ENCODE results near the gene CSNK1G3.

The CSNK1G3 gene

GRCh38 chr5:123514615-123515355, 2.8 kb downstream of the CSNK1G3 start:
- Histone ChIP-seq H3K9ac (ENCODE audit: low read length) (no peak overlapping the region), H2BK12ac (ENCODE audit: low read length) (no peak overlapping the region), H3K79me2 (ENCODE audit: control insufficient read depth, insufficient read depth, low read length, poor library complexity) (peaks cover 15% of the 10 kb centered on the region), H3K36me3 (ENCODE audit: control insufficient read depth in 1 of 2, insufficient read depth in 2 of 2, low read length in 2 of 2) (no peaks in the 10 kb centered on the region), H3K9me3 (ENCODE audit: insufficient read depth, low read depth, low read length) (no peaks in the 10 kb centered on the region), H3K4me3 (ENCODE audit: low read depth, low read length) (no peak overlapping the region), H2BK120ac (ENCODE audit: insufficient read depth, low read length, poor library complexity) (no peak overlapping the region), H3K4me2 (ENCODE audit: low read length) (no peak overlapping the region), H2BK5ac (ENCODE audit: low read depth, low read length, poor library complexity) (no peak overlapping the region), H2AFZ (ENCODE audit: insufficient read depth, low read length, poor library complexity) (no peak overlapping the region), H2AK5ac (ENCODE audit: low read length) (no peak overlapping the region), H3K4me1 (ENCODE audit: control insufficient read depth in 1 of 2, insufficient read depth in 2 of 2, low read length in 2 of 2) (peaks cover 0 to 7% of the 10 kb centered on the region in 2 experiments), H3K27ac (ENCODE audit: low read depth, low read length) (no peak overlapping the region), H3K18ac (ENCODE audit: low read length) (no peak overlapping the region), H4K91ac (ENCODE audit: low read depth, low read length) (no peak overlapping the region), H3K4ac (ENCODE audit: low read depth, low read length) (peak overlapping the region; percentile 98), H3K23ac (ENCODE audit: low read length) (no peak overlapping the region), H3K27me3 (ENCODE audit: insufficient read depth, low read length) (no peaks in the 10 kb centered on the region), H4K8ac (ENCODE audit: low read depth, low read length) (no peak overlapping the region), H3K14ac (ENCODE audit: low read length) (no peak overlapping the region), H4K12ac (ENCODE audit: low read depth, low read length) (no peak overlapping the region), H3K79me1 (ENCODE audit: low read length) (peaks cover 11% of the 10 kb centered on the region)
- WGBS (ENCODE audit: extremely low coverage, insufficient coverage, insufficient read length), result no CpG with 5 or more reads among the region's 5 CpGs
- no peak for DNase-seq

GRCh38 chr5:123515904-123516303, 3.9 kb downstream of the CSNK1G3 start:
- no peak overlapping the region for H4K91ac ChIP-seq (ENCODE audit: low read depth, low read length)
- H3K4ac ChIP-seq (ENCODE audit: low read depth, low read length), result no peak overlapping the region
- no peaks in the 10 kb centered on the region for H3K36me3 ChIP-seq (ENCODE audit: control insufficient read depth in 1 of 2, insufficient read depth in 2 of 2, low read length in 2 of 2)
- H2AFZ ChIP-seq (ENCODE audit: insufficient read depth, low read length, poor library complexity), result no peak overlapping the region
- no peak overlapping the region for H3K14ac ChIP-seq (ENCODE audit: low read length)
- no peak overlapping the region for H4K8ac ChIP-seq (ENCODE audit: low read depth, low read length)
- H3K23ac ChIP-seq (ENCODE audit: low read length), result no peak overlapping the region
- no peak overlapping the region for H2BK5ac ChIP-seq (ENCODE audit: low read depth, low read length, poor library complexity)
- H3K18ac ChIP-seq (ENCODE audit: low read length), result no peak overlapping the region
- peaks cover 15% of the 10 kb centered on the region for H3K79me2 ChIP-seq (ENCODE audit: control insufficient read depth, insufficient read depth, low read length, poor library complexity)
- no peak overlapping the region for H3K4me3 ChIP-seq (ENCODE audit: low read depth, low read length)
- H3K4me1 ChIP-seq (ENCODE audit: control insufficient read depth in 1 of 2, insufficient read depth in 2 of 2, low read length in 2 of 2), result peaks cover 0 to 7% of the 10 kb centered on the region in 2 experiments
- H3K27ac ChIP-seq (ENCODE audit: low read depth, low read length), result no peak overlapping the region
- no peak overlapping the region for H2BK120ac ChIP-seq (ENCODE audit: insufficient read depth, low read length, poor library complexity)
- H3K9me3 ChIP-seq (ENCODE audit: insufficient read depth, low read depth, low read length), result no peaks in the 10 kb centered on the region
- DNase-seq, result no peak
- no CpG with 5 or more reads among the region's 3 CpGs for WGBS (ENCODE audit: extremely low coverage, insufficient coverage, insufficient read length)
- peaks cover 11% of the 10 kb centered on the region for H3K79me1 ChIP-seq (ENCODE audit: low read length)
- no peak overlapping the region for H4K12ac ChIP-seq (ENCODE audit: low read depth, low read length)
- H3K27me3 ChIP-seq (ENCODE audit: insufficient read depth, low read length), result no peaks in the 10 kb centered on the region
- no peak overlapping the region for H3K9ac ChIP-seq (ENCODE audit: low read length)
- H2AK5ac ChIP-seq (ENCODE audit: low read length), result no peak overlapping the region
- no peak overlapping the region for H3K4me2 ChIP-seq (ENCODE audit: low read length)
- no peak overlapping the region for H2BK12ac ChIP-seq (ENCODE audit: low read length)

- Histone ChIP-seq H3K4ac (ENCODE audit: low read depth, low read length) (no peak overlapping the region), H4K91ac (ENCODE audit: low read depth, low read length) (no peak overlapping the region), H3K79me1 (ENCODE audit: low read length) (peaks cover 4% of the 10 kb centered on the region), H3K36me3 (ENCODE audit: control insufficient read depth in 1 of 2, insufficient read depth in 2 of 2, low read length in 2 of 2) (no peaks in the 10 kb centered on the region), H2BK12ac (ENCODE audit: low read length) (no peak overlapping the region), H3K9me3 (ENCODE audit: insufficient read depth, low read depth, low read length) (no peaks in the 10 kb centered on the region), H2BK120ac (ENCODE audit: insufficient read depth, low read length, poor library complexity) (no peak overlapping the region), H3K79me2 (ENCODE audit: control insufficient read depth, insufficient read depth, low read length, poor library complexity) (peaks cover 9% of the 10 kb centered on the region), H3K4me1 (ENCODE audit: control insufficient read depth in 1 of 2, insufficient read depth in 2 of 2, low read length in 2 of 2) (peaks cover 0 to 7% of the 10 kb centered on the region in 2 experiments), H2AK5ac (ENCODE audit: low read length) (no peak overlapping the region), H3K27me3 (ENCODE audit: insufficient read depth, low read length) (no peaks in the 10 kb centered on the region), H2AFZ (ENCODE audit: insufficient read depth, low read length, poor library complexity) (no peak overlapping the region), H3K4me2 (ENCODE audit: low read length) (no peak overlapping the region), H3K14ac (ENCODE audit: low read length) (no peak overlapping the region), H3K4me3 (ENCODE audit: low read depth, low read length) (no peak overlapping the region), H4K8ac (ENCODE audit: low read depth, low read length) (no peak overlapping the region), H2BK5ac (ENCODE audit: low read depth, low read length, poor library complexity) (no peak overlapping the region), H4K12ac (ENCODE audit: low read depth, low read length) (no peak overlapping the region), H3K18ac (ENCODE audit: low read length) (no peak overlapping the region), H3K23ac (ENCODE audit: low read length) (no peak overlapping the region), H3K9ac (ENCODE audit: low read length) (no peak overlapping the region), H3K27ac (ENCODE audit: low read depth, low read length) (no peak overlapping the region)
- DNase-seq, result no peak
- no CpG with 5 or more reads among the region's 3 CpGs for WGBS (ENCODE audit: extremely low coverage, insufficient coverage, insufficient read length)
These were observed 5.5 kb downstream of the CSNK1G3 start for GRCh38 chr5:123517476-123517875.

GRCh38 chr5:123518111-123518510, 6.1 kb downstream of the CSNK1G3 start:
- H3K9ac ChIP-seq (ENCODE audit: low read length), result no peak overlapping the region
- no peak overlapping the region for H3K4me3 ChIP-seq (ENCODE audit: low read depth, low read length)
- H2AK5ac ChIP-seq (ENCODE audit: low read length), result no peak overlapping the region
- no peak overlapping the region for H2BK12ac ChIP-seq (ENCODE audit: low read length)
- no peak overlapping the region for H3K27ac ChIP-seq (ENCODE audit: low read depth, low read length)
- peaks cover 4% of the 10 kb centered on the region for H3K79me2 ChIP-seq (ENCODE audit: control insufficient read depth, insufficient read depth, low read length, poor library complexity)
- no peak for DNase-seq
- no peaks in the 10 kb centered on the region for H3K9me3 ChIP-seq (ENCODE audit: insufficient read depth, low read depth, low read length)
- H2AFZ ChIP-seq (ENCODE audit: insufficient read depth, low read length, poor library complexity), result no peak overlapping the region
- H3K79me1 ChIP-seq (ENCODE audit: low read length), result no peaks in the 10 kb centered on the region
- peaks cover 0 to 7% of the 10 kb centered on the region in 2 experiments for H3K4me1 ChIP-seq (ENCODE audit: control insufficient read depth in 1 of 2, insufficient read depth in 2 of 2, low read length in 2 of 2)
- no peak overlapping the region for H4K8ac ChIP-seq (ENCODE audit: low read depth, low read length)
- no peak overlapping the region for H4K12ac ChIP-seq (ENCODE audit: low read depth, low read length)
- H3K27me3 ChIP-seq (ENCODE audit: insufficient read depth, low read length), result no peaks in the 10 kb centered on the region
- H4K91ac ChIP-seq (ENCODE audit: low read depth, low read length), result no peak overlapping the region
- H3K18ac ChIP-seq (ENCODE audit: low read length), result no peak overlapping the region
- H2BK120ac ChIP-seq (ENCODE audit: insufficient read depth, low read length, poor library complexity), result no peak overlapping the region
- no peak overlapping the region for H3K4me2 ChIP-seq (ENCODE audit: low read length)
- no peak overlapping the region for H3K14ac ChIP-seq (ENCODE audit: low read length)
- H3K36me3 ChIP-seq (ENCODE audit: control insufficient read depth in 1 of 2, insufficient read depth in 2 of 2, low read length in 2 of 2), result no peaks in the 10 kb centered on the region
- H2BK5ac ChIP-seq (ENCODE audit: low read depth, low read length, poor library complexity), result no peak overlapping the region
- H3K4ac ChIP-seq (ENCODE audit: low read depth, low read length), result no peak overlapping the region
- no peak overlapping the region for H3K23ac ChIP-seq (ENCODE audit: low read length)
